UCSD-AML1 (cell line): ENCODE data around the gene MRPS18A.
"Not testable (repeated sequence)": the region's sequence is repeated elsewhere in the genome, so short reads cannot be mapped to it uniquely, and the experiment has no call there.

Experiments used
- DNase-seq: peaks from one replicate; lab custom pipeline; 2025; ENCODE audit not compliant: unreplicated experiment; lab: John Stamatoyannopoulos, UW

MRPS18A gene

DNA sequence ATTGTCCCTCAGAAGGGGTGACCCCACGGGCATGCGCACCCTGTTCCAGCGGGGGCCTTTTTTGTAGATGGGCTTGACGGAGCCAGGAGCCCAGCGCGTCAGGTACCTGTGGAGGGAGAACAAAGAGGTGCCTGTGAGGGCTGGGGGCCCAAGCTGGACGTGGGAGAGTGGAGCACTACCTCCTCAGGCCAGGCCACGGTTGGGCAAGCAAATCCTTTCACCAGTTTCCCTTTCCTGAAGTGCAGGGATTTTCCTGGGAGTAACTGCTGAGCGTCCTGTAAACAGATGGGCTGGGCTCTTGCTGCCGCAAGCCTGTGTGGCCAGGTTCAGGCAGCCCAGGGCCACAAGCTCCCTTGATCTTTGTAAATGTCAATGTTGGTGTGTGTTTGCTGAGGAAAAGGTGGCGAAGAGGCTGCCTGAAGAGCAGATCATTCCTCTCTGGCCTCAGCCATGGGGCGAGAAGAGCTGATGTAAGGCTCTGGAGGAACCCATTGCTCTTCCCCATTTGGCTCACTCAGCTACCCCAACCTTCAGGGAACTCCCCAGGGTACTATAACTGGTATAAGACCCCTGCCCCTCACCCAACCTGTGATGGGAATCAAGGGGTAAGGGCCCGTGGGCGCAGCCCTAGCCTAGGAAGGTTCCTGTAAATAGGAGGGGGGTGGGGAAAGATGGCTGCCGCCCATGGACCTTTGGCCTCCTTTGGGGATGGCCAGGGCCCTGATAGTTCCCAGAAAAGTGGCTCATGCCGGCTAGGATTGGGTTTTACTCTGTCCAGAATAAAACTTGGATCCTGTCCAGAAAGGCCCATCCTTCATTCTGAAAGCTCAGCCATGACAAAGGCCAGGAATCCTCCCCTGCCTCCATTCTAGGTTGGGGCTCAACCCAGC, 15.5 kb downstream of the MRPS18A start:
- DNase-seq, result no peak

- DNase-seq, result no peak
Measured at GRCh38 chr6:43671011-43671800, 16.4 kb downstream of the MRPS18A start.

DNA sequence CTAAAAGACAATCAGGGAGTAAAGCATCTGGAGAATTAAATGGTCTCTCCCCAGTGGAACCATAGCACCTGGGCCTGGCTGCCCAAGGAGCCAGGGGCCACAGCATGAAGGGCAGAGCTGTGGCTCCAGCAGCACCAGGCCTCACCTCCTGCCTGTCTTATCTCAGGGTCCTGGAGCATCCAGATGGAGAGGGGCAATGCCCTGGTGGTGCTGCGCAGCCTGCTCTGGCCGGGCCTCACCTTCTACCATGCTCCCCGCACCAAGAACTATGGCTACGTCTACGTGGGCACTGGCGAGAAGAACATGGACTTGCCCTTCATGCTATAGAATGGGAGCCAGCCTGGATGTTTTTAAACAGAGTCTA, 17.0 kb downstream of the MRPS18A start:
- no peak for DNase-seq

DNA sequence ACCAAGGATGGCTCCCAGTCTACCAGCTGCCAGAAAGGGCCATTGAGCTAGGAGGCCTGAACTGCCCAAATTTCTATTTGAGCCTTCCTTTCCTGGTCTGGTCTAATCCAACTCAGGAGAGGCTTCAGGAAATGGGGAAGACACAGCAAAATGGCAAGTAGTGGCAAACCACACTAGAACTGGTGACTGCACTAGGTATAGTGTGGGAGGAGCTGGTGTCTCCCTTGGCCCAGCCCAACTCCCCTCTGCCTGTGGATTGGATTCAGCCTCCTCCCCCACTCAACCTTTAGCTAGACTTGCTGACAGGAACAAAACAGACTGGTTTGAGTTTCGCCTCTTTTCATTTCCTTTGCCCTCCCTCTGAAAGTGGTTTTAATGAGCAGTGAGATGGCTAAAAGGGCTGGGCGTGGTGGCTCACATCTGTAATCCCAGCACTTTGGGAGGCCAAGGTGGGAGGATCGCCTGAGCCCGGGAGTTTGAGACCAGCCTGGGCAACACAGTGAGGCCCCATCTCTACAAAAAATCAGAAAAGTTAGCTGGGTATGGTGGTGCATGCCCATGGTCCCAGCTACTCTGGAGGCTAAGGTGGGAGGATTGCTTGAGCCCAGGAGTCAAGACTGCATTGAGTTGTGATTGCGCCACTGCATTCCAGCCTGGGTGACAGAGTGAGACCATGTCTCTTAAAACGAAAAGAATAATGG, 17.5 kb downstream of the MRPS18A start:
- DNase-seq, result peak; percentile 37

DNA sequence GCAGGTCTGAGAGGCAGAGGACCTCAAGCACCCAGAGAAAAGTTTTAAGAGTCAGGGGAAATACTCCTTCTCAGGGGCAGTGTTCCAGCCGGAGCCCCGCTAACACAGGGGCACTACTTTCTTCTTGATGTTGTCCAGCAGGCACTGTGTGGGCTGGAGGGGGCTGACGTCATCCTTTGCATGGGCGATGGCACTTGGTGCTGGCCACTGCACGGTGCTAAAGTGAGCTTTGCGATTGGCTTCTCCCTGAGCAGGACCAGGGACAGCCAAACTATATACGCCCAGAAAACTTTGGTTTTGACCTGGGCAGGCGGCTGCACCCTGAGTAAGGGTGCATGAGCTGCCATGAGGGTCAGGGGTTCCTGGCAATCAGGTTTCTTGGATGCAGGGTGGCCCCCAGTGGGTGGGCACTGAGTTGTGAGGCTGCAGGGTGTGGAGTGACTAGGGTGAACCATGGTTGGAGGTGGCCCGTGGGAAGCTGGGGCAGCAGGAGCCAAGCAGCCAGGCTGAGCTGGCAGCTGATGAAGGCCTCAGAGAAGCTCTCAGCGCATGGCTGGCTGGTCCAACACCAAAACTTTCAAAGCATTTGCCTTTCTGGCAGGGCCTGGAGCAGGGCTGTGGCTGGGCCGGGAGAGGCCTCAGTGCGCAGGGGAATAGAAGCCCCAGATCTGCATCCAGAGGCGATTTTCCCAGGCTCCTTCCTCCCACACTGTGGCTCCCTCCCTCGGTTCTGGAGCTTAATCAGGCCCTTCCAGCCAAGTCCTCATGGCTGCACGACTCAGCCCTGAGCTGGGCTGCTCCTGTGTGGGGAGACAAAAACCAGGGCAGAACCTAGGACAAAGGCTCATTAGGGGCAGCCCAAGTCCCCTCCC, 18.3 kb downstream of the MRPS18A start:
- DNase-seq, result no peak

DNA sequence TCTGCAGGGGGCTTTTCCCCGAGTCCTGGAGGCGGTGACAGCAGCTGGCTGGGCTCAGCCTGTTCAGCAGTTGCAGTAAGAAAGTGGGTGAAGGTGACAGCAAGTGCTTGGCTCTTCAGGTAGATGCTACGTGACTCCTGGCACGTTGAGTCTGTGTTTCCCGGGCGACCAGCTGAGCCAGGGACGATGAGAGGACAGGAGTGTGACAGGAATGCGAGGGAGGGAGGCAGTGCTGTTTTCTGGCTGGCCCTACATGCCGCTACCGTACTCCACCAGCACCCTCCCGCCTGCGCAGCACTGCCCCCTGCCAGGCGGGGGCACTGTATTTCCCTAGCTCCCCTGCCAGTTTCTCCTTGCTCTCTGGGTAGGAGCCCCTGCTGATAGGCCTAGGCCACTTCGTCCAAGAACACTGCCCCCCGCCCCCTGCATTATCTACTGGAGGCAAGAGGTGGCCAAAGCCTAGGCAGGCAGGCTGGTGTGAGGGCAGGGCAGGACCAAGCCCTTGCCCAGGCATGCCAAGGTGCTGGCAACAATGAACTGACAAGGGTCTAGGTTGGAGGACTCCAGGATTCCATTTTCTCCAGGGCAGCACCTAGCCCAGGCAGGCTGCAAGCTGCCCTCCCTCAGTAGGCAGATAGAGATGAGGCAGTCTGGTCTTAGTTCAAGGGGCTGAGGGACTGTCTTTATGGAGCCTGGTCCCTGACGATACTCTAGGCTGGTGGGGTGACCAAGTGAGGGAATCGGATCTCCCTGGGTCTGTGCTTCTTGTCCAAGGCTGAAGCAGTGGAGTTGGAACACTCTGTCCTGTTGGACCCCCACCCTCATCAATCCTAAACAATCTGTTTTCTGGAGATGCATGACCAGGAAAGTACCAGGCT, 19.2 kb downstream of the MRPS18A start:
- peak; percentile 71 for DNase-seq

DNA sequence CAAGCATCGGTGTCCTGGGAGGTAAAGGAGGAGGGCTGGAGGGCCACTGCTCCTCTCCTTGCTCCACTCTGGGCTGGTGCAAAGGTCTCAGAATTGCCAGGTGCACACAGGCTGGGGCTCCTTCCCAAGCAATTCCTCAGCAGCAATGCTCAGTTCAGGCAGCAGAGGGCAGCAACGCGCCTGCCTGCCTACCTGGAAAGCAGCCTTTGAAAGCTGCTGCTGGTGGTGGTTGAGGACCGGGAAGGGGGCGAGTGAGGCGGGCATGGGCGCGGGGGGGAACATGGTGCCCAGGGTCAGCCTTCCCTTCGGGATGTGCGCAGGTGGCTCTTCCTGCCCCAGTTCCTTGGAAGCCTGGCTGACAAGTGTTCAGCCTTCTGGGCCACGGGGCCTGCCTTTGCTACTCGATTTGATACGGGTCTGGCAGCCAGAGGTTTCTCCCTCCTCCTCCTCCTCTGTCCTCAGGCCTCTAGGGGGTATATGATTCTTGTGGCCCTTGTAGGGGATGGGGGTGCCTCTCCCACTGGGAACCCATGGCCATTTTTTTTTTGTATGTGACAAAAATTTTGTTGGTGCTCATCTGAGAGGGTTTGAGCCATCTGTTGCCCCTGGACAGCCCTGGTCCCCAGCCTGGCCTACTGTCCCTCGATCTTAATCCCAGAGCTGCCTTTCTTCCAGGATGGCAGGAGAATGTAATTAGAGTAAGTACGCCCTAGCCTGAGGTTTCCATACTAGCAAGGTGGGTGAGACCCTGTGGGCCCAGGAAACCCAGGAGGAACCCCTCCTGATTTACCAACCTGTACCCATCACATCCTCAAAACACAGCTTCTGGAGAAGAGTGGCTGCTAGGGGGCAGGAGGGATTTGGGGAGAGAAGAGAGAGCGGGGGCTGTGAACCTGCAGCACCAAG, 20.1 kb downstream of the MRPS18A start:
- DNase-seq, result peak; percentile 81

- DNase-seq, result no peak
Measured at GRCh38 chr6:43666196-43666920, 21.2 kb downstream of the MRPS18A start.

- DNase-seq, result no peak
Measured at GRCh38 chr6:43665376-43665775, 22.2 kb downstream of the MRPS18A start.

GRCh38 chr6:43662948-43663347, 24.6 kb downstream of the MRPS18A start:
- DNase-seq, result not testable (repeated sequence)

GRCh38 chr6:43658161-43658560, 29.4 kb downstream of the MRPS18A start:
- DNase-seq, result no peak

GRCh38 chr6:43657221-43657802, 30.3 kb downstream of the MRPS18A start:
- no peak for DNase-seq

DNA sequence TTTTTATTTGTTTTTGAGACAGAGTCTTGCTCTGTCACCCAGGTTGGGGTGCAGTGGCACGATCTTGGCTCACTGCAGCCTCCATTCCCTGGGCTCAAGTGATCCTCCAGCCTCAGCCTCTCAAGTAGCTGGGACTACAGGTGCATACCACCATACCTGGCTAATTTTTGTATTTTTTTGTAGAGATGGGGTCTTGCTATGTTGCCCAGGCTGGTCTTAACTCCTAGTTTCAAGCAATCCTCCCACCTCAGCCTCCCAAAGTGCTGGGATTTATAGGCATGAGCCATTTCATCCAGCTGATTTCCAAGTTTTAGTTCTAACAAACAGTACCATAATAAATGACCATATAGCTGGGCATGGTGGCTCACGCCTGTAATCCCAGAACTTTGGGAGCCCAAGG, 34.8 kb downstream of the MRPS18A start:
- DNase-seq, result not testable (repeated sequence)

- DNase-seq, result no peak
Measured at GRCh38 chr6:43648248-43648647, 39.3 kb downstream of the MRPS18A start.

DNA sequence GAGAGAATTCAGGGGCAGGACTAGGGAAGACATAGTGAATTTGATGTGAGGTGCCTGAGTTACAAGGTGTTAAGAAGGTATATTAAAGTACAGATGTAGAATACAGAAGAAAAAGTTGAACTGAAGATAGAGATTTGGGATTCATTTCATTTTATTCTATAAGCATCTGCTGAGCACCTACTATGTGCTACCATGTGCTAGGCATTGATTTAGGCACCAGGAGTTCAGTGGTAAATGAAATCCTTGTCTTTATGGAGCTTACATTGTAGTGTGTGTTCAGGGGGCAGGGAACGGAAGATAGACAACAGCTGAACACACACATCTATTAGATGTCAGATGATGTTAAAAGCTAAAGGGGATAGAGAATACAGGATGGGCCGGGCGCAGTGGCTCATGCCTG, 40.0 kb downstream of the MRPS18A start:
- DNase-seq, result no peak

- no peak for DNase-seq
Measured at GRCh38 chr6:43645613-43645964, 42.0 kb downstream of the MRPS18A start.

DNA sequence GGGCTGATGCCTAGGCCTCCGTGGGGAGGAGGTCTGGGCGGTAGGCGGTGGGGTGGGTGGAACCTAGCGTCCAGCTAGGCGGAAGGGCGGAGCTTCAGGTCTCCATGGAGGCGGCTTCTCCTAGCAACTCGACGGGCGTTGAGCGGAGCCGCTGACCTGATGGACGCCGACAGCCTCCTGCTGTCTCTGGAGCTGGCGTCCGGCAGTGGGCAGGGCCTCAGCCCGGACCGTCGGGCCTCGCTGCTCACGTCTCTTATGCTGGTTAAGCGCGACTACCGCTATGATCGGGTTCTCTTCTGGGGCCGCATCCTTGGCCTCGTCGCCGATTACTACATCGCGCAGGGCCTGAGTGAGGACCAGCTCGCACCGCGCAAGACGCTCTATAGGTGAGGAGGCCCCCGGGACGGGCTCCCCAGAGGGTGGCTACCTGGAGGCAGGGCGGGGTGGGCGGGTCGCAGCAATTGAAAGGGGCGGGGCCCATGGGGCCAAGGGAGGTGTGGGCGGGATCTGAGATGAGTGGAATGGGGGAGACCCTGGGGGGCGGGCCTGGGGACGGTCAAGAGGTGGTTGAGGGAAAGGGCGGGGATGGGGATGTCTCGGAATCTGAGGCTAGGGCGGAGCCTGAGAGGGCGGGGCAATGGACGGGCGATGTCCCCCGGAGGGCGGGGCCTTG, 42.5 kb downstream of the MRPS18A start, which contains the start of gene RSPH9:
TSS of gene RSPH9 (plus strand) at position 97 of the 673 bp plus-strand sequence. CDS start at position 160, 63 bp downstream.
- no peak for DNase-seq
